Mucosa of stomach (tissue), 1 donor: ENCODE measurements around the gene DNAI2.
"Not testable (repeated sequence)": the region's sequence is repeated elsewhere in the genome, so short reads cannot be mapped to it uniquely, and the experiment has no call there.

ENCODE experiments used
- H3K27me3 ChIP-seq: one replicate; pipeline ENCODE4 v1.7.0; 2013; ENCODE audit warnings: mild to moderate bottlenecking, low read length; ENCODE audit not compliant: control insufficient read depth, insufficient read depth
- H3K36me3 ChIP-seq: one replicate; pipeline ENCODE4 v1.7.0; 2013; ENCODE audit warnings: low read length; ENCODE audit not compliant: control insufficient read depth, insufficient read depth
- H3K4me1 ChIP-seq: one replicate; pipeline ENCODE4 v1.7.0; 2013; ENCODE audit warnings: mild to moderate bottlenecking, low read length; ENCODE audit not compliant: control insufficient read depth, insufficient read depth
- H3K4me3 ChIP-seq: one replicate; pipeline ENCODE4 v1.7.0; 2013; ENCODE audit warnings: low read length
- H3K9ac ChIP-seq: one replicate; pipeline ENCODE4 v1.7.0; 2013; ENCODE audit warnings: mild to moderate bottlenecking, low read length, moderate library complexity
- H3K9me3 ChIP-seq: one replicate; pipeline ENCODE4 v1.7.0; 2013; ENCODE audit warnings: mild to moderate bottlenecking, low read length, moderate library complexity; ENCODE audit not compliant: control insufficient read depth
- donor health status: Pancreatic carcinoma.

The DNAI2 gene

DNA sequence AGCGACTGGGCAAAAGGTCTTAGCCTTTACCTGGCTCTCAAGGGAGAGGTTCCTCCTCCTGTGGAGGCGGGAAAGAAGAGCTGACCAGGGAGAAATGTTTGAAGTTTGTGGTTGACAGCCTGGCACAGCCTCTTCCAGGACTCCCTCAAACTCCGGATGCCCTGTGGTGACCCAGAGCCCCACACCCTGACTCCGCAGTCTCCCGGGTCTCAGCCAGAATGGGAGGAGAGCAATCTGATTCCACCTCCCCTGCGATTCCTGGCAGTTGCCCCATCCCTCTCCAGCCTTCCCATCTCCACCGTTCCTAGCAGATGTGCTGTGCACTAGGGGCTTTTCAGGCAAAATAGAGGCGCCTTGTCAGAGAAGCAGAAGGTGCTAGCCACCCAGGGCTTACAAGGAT lies 5.5 kb upstream of the DNAI2 start:
- Histone ChIP-seq H3K27me3 (no peaks in the 10 kb centered on the region), H3K4me3 (no peak overlapping the region), H3K36me3 (no peaks in the 10 kb centered on the region), H3K4me1 (no peaks in the 10 kb centered on the region), H3K9ac (no peak overlapping the region), H3K9me3 (no peaks in the 10 kb centered on the region)

DNA sequence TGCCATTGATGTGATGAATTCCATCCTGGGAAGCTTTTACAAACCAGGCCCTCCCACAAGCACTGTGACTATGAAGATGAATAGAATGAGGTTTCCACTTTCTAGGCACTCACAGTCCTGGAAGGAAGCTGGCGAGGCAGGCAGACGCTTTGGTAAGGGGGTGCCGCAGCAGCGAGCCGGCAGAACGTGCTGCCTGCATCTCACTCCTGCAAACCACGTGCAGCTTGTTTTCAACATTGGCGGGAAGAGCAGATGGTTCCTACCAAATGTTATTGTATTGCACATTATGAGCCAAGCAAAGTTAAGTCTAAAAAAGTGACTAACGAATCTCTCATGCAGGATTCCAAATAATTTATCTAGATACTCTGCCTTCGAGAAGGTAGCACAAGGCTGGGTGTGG lies 3.7 kb upstream of the DNAI2 start:
- peaks cover 14% of the 10 kb centered on the region for H3K27me3 ChIP-seq
- H3K9ac ChIP-seq: no peak overlapping the region
- no peaks in the 10 kb centered on the region for H3K36me3 ChIP-seq
- no peak overlapping the region for H3K4me3 ChIP-seq
- no peaks in the 10 kb centered on the region for H3K9me3 ChIP-seq
- peaks cover 4% of the 10 kb centered on the region for H3K4me1 ChIP-seq

DNA sequence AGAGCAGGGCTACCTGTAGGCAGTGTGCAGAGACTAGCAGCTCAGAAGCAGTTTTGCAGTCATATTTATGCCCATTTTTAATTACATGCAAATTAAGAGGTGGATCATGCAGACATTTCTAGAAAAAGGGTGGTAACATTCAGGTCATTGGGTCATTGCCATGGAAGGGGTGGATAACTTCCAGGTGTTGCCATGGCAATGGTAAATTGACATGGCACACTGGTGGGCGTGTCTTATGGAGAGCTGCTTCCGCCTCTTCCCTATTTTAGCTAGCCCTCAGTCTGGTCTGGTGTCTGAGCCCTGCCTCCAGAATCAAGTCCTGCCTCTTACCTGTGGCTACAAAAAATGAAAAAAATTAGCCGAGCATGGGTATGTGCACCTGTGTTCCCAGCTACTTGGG lies 2.8 kb upstream of the DNAI2 start:
- Histone ChIP-seq H3K27me3 (peaks cover 14% of the 10 kb centered on the region), H3K9ac (no peak overlapping the region), H3K4me1 (peaks cover 4% of the 10 kb centered on the region), H3K9me3 (no peaks in the 10 kb centered on the region), H3K36me3 (no peaks in the 10 kb centered on the region), H3K4me3 (no peak overlapping the region)

DNA sequence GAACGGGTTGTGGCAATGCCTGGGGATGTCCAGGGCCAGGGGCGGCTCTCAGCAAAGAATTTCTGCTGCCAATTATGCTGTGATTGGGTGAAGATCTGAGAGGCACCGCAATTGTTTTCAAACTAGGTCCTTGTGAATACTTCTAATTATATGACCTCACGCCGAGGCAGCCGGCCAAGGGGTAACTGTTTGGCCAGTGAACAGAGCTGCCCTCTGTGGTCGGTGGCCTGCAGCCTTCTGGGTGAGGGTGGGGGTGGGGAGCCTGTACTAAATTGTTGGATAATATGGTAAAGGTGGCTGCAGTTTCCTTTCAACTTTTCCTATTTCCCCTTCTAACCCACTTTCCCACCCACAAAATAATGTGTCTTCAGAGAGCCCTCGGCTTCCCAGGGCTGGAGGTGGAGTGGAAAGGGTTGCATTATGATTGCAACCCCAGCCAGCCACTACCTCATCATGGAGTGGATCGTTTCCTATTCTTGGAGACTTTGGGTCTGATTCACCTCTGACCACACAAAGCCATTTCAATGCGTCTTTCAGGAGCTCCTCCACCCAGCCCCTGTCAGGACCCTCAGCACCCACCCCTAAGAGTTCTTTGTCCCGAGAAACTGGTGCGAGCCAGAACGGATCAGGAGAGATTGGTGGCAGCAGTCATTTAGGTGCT lies 2.0 kb upstream of the DNAI2 start:
- Histone ChIP-seq H3K27me3 (peaks cover 14% of the 10 kb centered on the region), H3K9me3 (no peaks in the 10 kb centered on the region), H3K36me3 (no peaks in the 10 kb centered on the region), H3K4me1 (peaks cover 4% of the 10 kb centered on the region), H3K9ac (no peak overlapping the region), H3K4me3 (no peak overlapping the region)

DNA sequence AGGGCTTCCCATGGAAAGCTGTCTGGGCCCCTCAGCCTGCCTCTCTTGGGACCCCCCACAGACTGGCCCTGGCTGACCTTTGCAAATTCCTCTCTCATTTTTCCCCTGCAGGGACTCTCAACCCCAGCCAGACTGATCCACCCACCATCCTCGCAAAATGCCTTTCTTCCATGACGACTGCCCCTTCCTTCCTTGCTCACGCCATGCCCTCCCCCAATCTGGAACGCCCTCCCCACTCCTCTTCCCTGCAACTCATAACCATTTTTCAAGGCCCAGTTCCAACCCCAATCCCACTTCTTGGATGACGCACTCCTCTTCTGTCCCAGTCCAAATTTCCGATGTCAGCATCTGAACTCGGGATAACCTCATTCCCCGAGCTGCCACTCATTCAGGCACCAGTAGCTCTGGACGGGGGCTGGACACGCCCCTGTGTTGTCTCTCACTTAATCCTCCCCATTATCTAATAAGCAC lies 1.3 kb upstream of the DNAI2 start:
- peaks cover 14% of the 10 kb centered on the region for H3K27me3 ChIP-seq
- no peaks in the 10 kb centered on the region for H3K36me3 ChIP-seq
- H3K9me3 ChIP-seq: no peaks in the 10 kb centered on the region
- no peak overlapping the region for H3K4me3 ChIP-seq
- no peak overlapping the region for H3K9ac ChIP-seq
- peaks cover 4% of the 10 kb centered on the region for H3K4me1 ChIP-seq

DNA sequence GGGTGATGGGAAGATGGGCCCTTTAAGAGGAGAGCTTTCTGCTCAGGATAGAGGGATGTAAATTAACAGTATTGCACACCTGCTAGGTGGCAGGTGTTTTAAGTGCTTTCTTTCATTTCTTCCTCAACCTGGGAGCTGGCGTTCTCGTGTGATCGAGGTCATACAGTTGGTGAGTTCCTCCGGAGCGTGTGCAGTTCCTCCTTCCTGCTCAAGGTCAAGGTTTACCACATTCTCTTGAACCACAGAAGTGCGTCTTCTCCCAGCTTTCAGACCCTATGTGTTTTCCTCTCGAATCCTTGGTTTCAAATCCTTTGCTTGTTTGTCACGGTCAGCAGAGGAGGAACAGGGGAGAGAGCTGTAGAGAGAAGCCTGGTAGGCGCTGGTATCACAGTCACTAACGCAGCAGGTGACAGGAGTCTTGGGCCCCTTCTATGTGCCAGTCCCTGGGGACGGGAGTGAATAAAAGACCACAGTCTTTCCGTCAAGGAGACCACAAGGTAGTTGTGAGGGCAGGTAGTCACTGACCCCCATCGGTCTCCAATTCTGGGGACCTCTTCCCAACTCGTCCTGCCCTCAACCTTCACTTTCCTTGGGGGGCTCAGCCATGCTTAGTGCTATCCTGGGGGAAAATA lies 791 bp downstream of the DNAI2 start:
- Histone ChIP-seq H3K9ac (no peak overlapping the region), H3K9me3 (no peaks in the 10 kb centered on the region), H3K36me3 (no peaks in the 10 kb centered on the region), H3K4me1 (peaks cover 4% of the 10 kb centered on the region), H3K27me3 (peaks cover 14% of the 10 kb centered on the region), H3K4me3 (no peak overlapping the region)

DNA sequence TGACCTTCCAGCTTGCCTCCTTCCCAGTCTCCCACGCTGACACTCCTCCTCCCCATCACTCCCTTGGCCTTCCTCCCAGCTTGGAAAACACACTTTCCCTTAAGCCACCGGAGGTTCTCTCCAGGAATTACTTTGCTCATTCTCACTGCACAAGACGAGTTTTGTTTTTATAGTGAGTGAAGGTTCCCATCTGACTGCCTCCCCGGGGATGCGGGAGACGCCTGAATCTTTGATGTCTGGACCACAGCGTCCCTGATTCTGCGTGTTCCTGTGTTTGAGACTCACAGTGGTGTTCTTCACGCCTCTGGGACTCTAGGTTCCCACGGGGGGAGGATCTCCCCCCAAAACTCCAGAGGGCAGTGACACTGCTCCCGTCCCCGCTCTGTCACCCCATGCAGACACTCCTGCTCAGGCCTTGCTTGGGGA lies 2.0 kb downstream of the DNAI2 start:
- Histone ChIP-seq H3K27me3 (peaks cover 14% of the 10 kb centered on the region), H3K36me3 (no peaks in the 10 kb centered on the region), H3K9me3 (no peaks in the 10 kb centered on the region), H3K4me3 (no peak overlapping the region), H3K4me1 (peaks cover 4% of the 10 kb centered on the region), H3K9ac (no peak overlapping the region)

DNA sequence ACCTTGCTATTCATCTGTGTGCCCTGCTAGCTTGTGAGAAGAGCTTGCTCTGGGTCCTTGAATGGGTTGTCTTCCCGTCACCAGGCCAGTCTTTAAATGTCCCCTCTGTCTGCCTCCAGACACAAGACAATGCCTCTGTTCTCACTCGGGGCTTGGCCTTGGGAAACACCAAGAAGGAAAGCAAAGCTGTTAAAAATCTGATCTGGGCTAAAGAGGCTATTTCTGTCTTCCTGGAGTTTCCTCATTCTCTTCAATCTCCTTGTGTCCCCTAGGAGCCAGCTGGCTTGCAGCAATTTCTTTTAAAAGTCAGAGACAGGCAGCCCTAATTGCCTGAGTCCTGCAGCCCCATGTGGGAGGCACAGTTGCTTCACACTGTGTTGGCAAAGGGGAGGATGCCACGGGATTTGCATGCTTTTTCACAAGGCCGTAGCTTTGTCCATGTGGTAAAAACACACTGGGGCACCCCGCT lies 2.5 kb downstream of the DNAI2 start:
- Histone ChIP-seq H3K9ac (no peak overlapping the region), H3K4me3 (no peak overlapping the region), H3K36me3 (no peaks in the 10 kb centered on the region), H3K4me1 (peaks cover 4% of the 10 kb centered on the region), H3K9me3 (no peaks in the 10 kb centered on the region), H3K27me3 (peaks cover 14% of the 10 kb centered on the region)

DNA sequence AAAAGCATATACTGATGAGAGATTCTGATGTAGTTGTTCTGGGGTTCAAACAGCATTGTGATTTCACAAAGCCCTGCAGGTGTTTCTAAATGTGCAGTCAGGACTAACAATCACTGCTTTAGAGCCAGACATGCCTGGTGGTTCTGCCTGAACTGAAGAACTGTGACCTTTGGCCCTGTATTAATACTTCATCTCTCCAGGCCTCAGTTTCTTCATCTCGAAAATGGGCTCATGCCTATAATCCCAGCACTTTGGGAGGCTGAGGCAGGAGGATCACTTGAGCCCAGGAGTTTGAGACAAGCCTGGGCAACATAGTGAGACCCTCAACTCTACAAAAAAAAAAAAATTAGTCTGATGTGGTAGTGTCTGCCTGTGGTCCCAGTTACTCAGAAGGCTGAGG lies 3.9 kb downstream of the DNAI2 start:
- no peaks in the 10 kb centered on the region for H3K36me3 ChIP-seq
- H3K9me3 ChIP-seq: no peaks in the 10 kb centered on the region
- no peak overlapping the region for H3K4me3 ChIP-seq
- H3K4me1 ChIP-seq: peaks cover 4% of the 10 kb centered on the region
- no peak overlapping the region for H3K9ac ChIP-seq
- H3K27me3 ChIP-seq: peaks cover 14% of the 10 kb centered on the region

DNA sequence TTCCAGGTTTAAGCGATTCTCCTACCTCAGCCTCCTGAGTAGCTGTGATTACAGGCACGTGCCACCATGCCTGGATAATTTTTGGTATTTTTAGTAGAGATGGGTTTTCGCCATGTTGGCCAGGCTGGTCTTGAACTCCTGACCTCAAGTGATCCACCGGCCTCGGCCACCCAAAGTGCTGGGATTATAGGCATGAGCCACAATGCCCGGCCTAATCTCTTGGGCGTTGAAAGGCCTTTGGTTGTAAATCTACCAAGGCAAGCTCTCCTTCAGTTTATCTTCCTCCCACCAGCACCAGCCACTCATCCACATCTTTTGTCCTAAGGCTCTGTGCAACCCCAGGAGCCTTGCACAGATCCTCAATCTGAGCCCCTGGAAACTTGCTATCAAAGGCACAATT lies 5.6 kb downstream of the DNAI2 start:
- H3K36me3 ChIP-seq, H3K27me3 ChIP-seq, H3K4me1 ChIP-seq, H3K9ac ChIP-seq, H3K4me3 ChIP-seq, H3K9me3 ChIP-seq: not testable (repeated sequence)

DNA sequence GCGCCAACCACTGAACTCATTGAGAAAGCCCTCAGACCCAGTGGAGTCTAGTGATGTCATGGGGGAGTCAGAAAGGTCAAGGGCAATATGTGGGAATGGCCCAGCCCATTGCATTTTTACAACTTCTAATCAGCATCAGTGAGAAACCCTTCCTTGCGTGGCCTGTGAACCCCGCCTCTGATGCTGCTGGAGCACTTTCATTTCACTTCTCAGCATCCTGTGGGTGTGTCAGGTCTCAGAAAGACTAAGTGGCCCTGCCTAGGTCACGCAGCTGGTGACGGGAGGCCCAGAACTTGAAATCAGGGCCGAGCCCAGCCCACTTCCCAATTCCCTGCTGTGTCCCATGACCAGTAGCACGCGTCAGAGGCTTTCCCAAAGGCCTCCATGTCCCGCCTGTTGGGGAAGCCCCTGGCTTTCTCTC lies 6.1 kb downstream of the DNAI2 start:
- H3K27me3 ChIP-seq: peaks cover 5% of the 10 kb centered on the region
- no peak overlapping the region for H3K4me3 ChIP-seq
- H3K4me1 ChIP-seq: no peaks in the 10 kb centered on the region
- no peaks in the 10 kb centered on the region for H3K9me3 ChIP-seq
- no peaks in the 10 kb centered on the region for H3K36me3 ChIP-seq
- H3K9ac ChIP-seq: no peak overlapping the region

DNA sequence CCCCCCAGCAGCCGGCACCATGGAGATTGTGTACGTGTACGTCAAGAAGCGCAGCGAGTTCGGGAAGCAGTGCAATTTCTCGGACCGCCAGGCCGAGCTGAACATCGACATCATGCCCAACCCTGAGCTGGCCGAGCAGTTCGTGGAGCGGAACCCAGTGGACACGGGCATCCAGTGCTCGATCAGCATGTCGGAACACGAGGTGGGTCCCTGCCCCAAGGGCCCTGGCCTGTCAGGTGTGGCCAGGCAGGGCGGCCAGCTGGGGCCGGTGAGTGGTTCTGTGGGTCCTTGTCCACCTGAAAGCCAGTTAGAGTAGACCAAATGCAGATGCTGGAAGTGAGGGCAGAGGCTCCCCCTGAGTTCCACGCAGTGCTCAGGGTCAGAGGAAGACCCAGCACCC lies 7.8 kb downstream of the DNAI2 start:
- Histone ChIP-seq H3K36me3 (no peaks in the 10 kb centered on the region), H3K9ac (no peak overlapping the region), H3K27me3 (peaks cover 5% of the 10 kb centered on the region), H3K4me1 (no peaks in the 10 kb centered on the region), H3K4me3 (no peak overlapping the region), H3K9me3 (no peaks in the 10 kb centered on the region)
